Left ventricle myocardium superior (tissue), 1 donor: ENCODE measurements around the gene OSBPL7. TPM values are rescaled to one million over a fixed set of nuclear protein-coding genes. Genes with fewer than 3 reads are reported as not detected.

Experiments
- ATAC-seq: fragments of 200-7000 bp; cut with Tn5 transposase; one replicate; pipeline ENCODE4 v1.9.1; 2020; ENCODE audit warnings: mild to moderate bottlenecking, moderate library complexity
- DNase-seq: peaks from one replicate; pipeline ENCODE4 v3.0.0-alpha.2; 2020
- intact Hi-C: fragments of 100-400 bp; cut with micrococcal nuclease; formaldehyde crosslinking; loops from one replicate; pipeline ENCODE4 v1.11.0; 2022
- total RNA-seq: library from RNA; stranded (reverse); fragmentation: NEBNext Ultra II Directional; extraction: Animal tissue kit (Norgen Biotek cat#: 25700); gene quantifications from one replicate; pipeline ENCODE4 v1.2.1, GENCODE V29; 2021
- donor health status: DM: no; HTN: yes; CAD: no; lungs with severe emphysema.

The OSBPL7 gene
- total RNA-seq, 1 donor from 2014 or later, result 4.0 TPM

DNA sequence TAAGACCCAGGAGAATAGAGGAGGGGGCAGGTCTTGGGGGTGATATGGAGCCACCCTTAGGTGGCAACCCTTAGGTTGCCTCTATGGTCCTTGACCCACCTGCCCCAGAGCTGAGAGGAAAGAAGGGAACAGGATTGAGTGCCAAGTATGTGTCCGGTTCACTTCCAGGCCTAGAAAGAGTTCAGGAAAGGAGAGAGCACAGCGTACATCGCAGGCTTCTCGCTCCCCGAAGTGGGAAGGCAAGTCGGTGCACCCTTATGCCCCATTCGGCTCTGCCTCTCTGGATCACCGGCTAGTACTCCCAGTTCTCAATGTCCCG, 28.7 kb upstream of the OSBPL7 start:
- intact Hi-C loops, result no loop called here
- ATAC-seq, result peak; percentile 7
- no peak for DNase-seq

DNA sequence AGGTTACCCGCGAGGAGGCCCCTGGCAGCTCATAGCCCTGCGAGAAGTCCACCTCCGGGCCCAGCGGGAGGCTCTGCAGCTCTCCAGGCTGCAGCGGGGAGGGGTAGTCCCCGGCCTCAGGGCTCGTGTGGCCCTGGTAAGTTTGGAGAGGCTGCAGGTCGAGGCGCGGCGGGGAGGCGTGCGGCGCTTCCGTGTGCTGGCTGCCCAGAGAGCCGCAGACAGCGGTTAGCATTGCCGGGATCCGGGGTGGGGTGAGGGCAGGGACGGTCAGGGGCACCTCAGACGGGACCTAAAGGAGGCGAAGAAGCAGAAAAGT, 26.6 kb upstream of the OSBPL7 start:
- DNase-seq (no peak), ATAC-seq (no peak)
- intact Hi-C loops, result no loop called here

DNA sequence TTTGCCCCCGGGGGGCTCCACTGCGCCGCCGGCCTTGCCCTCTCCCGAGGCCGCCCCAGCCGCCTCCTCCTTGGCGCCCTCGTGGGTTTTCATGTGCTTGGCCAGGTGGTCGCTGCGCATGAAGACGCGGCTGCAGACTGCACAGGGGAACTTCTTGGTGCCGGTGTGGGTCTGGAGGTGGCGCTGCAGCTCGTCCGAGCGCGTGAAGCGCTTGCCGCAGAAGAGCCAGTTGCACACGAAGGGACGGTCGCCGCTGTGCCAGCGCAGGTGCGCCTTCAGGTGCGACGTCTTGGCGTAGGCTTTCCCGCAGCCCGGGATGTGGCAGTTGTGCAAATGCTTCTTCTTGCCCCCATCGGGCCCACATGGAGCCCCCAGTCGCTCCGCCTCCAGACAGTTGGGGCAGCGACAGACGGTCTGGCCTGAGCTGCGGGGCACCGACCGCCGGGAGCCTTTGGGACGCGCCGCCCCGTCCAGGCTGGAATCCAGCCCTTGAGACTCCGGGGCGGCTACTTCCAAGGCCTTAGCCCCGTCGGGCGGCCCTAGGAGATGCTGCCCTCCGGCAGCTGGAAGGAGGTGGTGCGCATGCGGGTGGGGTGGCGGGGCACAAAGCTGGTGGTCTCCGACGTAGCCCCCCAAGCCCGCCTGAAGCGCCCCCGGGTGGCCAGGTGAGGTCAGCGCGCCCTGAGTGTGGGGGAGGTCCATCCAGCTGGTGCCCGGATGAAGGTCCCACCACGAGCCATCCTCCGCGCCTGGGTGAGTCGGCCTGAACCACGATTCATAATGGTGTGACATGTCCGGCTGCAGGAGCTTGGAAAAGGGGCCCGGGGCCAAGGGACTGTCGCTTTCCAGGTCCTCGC, 26.0 kb upstream of the OSBPL7 start:
- no peak for DNase-seq
- ATAC-seq, result no peak
- intact Hi-C loops, result no loop called here

DNA sequence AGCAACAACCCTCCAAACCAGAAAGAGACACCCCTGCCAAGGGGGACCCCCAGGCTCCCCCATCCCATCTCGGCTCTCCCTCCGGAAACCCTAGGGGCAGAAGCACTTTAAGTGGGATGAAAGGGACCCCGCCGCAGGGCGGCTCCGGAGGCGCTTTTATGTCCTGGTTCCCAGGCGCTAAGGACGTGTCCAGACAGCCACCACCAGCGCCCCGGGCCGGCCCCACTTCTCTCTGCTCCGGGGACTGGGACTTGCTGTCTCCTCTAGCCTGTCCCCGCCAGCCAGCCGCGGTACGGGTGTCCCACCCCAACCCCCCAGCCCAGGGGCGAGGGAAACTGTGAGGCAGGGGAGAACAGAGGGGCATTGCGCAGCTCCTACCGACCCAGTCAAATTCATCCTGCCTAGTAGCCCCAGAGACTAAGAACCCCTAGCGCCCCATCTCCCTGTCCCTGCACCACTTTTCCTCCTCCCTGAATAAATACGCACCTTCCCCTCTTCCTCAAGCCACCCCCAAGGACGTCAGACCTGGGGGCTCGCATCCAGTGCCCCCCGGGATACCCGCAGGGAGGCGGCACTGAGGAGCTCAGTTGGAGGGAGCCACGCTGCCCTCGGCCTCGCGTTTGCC, 25.2 kb upstream of the OSBPL7 start:
- DNase-seq (no peak), ATAC-seq (no peak)
- intact Hi-C loops, result no loop called here

DNA sequence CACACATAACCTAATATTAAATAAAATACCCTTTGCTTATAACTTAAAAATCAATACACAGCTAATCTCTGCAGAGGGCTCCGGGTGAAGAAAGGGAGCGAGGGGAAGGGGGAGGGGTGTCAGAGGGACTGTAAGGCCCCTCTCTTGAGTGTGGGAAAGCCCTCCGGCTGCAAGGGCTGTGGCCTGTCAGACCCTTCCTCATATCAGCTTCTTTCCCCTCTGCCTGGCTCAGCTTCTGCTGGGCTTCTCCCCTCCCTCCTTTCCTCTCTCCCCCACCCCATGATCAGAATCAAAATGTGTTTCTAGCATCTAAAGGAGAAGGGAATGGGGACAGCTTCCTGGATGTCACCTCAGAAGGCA, 24.1 kb upstream of the OSBPL7 start:
- DNase-seq (no peak), ATAC-seq (no peak)
- intact Hi-C loops, result no loop called here

DNA sequence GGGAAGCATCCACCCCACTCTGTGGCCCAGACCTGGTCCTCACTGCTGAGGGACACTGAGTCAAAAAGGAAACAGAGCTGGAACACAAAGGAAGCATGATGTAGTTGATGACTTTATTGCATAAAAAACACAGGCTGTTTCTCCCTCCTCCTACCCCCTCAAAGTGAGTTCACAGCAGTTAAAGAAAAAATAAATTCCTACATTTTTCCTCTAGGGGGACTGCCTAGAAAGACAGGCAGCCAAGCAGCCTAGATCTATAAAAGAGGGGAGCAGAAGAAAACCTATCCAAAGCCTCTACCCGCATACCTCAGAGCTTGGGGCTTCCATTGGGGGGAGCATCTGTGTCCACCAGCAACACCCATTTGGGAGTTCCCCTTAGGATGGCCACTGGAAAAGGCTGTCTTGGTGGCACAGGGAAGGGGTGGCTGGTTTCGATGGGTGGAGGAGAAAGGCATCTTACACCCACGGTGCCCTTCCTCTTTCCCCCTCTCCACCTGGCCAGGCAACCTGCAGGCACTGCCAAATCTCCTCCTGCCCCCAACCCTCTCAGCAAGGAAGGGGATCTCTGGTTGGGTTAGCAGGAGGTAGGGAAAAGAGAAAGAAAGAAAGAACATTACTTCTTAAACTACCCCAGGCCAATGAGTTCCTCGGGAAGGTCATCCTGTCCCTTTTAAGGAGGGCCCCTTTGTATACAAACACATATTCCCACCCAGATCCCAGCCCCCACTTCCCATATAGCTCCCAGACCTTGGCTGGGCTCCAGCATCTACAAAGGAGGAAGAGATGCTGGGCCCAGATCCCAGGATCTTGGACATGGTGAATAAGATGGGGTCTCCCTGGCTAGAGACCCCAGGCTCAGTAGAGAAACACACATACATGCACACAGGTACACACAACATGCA, 23.5 kb upstream of the OSBPL7 start:
- ATAC-seq (no peak), DNase-seq (no peak)
- intact Hi-C loops, result no loop called here

DNA sequence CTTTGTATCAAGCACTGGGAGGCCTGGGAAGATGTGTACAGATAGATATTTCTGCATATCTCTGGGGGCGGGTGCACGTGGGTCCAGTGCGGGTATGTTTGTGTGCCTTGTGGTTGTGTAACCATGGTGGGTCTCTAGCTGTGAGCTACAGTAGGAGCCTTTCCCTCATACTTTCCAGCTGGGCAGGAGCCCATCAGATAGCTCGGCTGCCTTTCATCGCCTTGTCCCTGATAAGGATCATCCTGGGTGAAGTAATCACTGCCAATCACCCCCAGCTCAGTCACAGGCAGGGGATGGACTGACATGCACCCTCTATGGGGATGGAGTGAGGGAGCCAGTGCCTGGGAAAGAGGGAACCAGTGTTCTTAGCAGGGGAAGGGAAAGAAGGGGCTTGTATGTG, 22.6 kb upstream of the OSBPL7 start:
- DNase-seq, result no peak
- no peak for ATAC-seq
- intact Hi-C loops, result no loop called here

DNA sequence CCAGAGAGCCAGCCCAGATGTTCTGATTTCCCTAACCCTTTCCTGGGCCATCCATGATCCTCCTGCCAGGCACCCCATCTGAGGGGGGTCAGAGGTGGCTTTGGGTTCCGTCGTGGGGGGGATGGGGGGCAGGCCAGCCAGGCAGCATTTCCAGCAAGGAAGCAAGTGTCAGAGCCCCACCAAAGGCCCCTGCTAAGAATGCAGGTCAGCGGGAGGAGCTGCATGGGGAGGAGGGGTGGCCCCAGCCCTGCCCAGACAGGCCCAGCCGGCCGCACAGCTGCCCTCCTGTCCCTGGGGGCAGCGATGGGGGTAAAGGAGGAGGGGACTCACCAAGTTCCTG, 21.8 kb upstream of the OSBPL7 start:
- ATAC-seq (no peak), DNase-seq (no peak)
- intact Hi-C loops, result loop anchor here (2.0 kb wide), 1 partner anchor 47 kb away; no protein-coding TSS in a partner anchor

DNA sequence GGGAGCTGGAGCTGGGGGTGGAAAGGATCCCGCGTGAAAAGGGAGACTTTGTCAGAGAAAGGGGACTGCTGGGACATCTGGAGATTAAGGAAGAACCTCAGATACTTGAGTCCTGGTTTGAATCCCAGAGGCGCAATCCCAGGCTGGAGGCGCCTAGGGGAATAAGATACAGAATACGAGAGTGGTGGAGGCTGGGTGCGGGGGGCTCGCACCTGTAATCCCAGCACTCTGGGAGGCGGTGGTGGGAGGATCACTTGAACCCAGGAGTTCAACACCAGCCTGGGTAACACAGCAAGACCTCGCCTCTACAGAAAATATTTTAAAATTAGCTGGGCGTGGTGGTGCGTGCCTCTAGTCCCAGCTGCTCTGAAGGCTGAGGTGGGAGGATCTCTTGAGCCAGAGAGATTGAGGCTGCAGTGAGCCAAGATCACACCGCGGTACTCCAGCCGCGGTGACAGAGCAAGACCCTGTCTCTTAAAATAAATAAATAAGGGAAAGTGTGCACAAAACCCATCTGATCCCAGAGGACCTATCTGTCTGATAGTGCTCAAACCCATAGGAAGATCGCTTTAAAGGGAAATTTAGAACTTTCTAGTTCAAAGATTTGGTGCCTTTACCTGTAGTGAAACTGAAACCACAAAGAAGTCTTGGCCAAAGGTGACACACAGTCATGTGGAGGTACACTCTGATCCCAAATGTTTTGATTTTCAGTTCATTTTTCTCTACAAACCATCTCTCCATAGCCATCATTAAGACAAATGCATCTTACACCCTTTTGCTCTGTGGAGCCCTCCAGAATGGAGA, 20.1 kb upstream of the OSBPL7 start:
- ATAC-seq (no peak), DNase-seq (no peak)
- intact Hi-C loops, result loop anchor here (2.0 kb wide), 1 partner anchor 49 kb away; no protein-coding TSS in a partner anchor

DNA sequence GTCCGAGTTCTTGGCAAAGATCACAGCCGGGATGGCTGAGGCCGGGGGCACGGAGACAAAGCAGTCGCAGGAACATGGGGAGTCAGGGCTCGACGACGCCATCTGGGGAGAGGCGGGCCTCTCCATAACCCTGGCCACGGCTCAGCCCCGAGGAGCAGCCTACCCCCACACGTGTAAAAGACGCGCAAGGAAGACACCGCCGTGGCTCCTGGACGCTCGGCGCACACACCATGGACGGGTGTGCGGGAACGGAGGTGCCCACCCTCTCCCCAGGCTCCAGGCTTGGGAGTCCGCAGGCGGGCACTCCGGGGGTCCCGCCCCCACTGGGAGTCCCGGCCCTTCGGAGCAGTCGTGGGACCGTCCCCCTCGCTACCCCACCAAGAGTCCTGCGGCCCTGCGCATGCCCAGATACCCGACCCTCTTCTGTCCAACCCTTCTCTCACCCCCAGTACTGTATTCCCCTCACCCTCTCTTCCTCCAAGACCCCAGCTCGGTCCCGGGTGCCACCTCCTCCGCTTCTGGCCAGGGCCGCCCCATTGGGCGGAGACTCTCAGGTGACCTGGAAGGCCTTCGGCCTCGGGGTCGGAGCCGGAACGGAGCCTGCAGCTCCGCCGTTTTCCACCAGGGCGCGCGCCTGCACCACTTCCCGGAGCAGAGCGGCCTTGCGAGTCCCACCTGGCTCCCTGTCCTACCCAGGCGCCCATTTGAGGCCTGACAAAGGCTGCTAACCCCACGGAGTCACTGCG, 19.3 kb upstream of the OSBPL7 start, which contains the start of gene SCRN2:
Gene SCRN2, minus strand, starts transcription at position 532 of the 746 bp plus-strand sequence. Its CDS starts 430 bp downstream, at position 102.
- intact Hi-C loops, result no loop called here
- ATAC-seq (peak; percentile 95), DNase-seq (peak; percentile 95)

DNA sequence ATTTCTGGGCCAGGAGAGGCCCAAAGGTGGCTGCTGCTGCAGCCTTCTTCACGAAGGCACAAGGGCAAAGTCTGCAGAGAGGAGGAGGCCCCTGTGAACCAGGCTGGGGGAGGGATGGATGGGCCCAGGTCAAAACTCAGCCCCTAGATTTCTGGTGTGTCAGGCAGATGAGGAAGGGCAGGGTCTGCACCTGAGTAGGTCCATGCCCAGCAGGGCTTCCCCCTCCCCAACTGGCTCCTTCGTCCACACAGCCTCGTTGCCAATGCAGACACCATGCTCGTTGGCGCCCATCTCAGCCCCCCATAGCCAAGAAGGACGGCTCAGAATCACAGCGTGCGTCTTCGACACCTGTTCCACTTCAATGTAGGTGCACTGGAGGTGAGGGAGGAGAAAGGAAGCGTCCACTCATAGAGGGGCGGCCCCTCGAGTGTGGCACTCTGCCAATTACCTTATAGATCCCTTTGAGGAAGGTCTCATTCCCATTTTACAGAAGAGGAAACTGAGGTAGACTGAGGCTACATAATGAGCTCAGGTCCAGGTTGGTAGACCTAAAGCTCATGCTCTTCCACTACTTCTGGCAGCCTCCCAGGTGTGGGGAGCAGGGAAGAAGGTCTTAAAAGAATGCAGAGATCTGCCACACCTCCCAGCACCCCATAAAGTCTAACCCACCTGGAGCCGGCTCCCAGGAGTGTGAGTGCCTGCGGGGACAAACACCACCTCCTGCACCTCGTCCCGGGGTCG, 18.6 kb upstream of the OSBPL7 start:
- intact Hi-C loops, result no loop called here
- ATAC-seq (no peak), DNase-seq (no peak)

DNA sequence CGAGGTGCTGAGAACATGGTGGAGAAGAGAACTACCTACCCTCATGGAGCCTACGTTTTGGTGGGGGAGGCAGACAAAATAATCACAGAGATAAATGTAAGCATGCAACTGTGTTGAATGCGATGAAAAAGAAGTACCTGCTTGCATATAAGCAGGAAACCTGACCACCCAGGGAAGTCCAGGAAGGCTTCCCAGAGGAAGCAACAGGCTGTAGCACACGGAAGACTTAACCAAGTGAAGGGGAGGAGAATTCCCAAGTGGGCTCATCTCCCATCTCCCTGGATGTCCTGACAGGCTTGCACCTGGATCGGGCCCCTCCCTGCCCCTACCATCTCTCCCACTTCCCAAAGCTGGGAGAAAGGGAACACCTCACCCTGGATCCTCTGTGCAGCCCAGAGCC, 17.5 kb upstream of the OSBPL7 start:
- intact Hi-C loops, result no loop called here
- no peak for ATAC-seq

DNA sequence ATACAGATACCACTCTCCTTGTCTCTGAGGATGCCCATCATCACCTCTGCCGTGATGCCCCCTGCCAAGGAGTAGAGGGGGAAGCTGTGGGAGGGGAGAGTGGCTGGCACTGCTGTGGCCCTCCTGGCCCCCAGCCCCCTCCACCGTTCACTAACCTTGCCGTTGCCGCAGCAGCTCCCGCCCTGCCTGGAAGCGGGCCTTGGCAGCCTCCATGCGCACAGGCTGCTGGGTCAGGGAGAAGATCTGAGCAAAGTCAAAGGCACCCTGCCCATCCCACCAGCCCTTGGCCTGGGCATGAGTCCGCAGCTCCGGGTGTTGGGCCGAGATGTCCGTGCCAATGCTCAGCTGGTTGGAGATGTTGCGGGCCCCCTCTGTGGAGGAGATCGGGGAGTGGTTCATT, 17.0 kb upstream of the OSBPL7 start:
- DNase-seq, result no peak

More for the DNA sequence above, 17.5 kb upstream of the OSBPL7 start:
- no peak for DNase-seq

DNA sequence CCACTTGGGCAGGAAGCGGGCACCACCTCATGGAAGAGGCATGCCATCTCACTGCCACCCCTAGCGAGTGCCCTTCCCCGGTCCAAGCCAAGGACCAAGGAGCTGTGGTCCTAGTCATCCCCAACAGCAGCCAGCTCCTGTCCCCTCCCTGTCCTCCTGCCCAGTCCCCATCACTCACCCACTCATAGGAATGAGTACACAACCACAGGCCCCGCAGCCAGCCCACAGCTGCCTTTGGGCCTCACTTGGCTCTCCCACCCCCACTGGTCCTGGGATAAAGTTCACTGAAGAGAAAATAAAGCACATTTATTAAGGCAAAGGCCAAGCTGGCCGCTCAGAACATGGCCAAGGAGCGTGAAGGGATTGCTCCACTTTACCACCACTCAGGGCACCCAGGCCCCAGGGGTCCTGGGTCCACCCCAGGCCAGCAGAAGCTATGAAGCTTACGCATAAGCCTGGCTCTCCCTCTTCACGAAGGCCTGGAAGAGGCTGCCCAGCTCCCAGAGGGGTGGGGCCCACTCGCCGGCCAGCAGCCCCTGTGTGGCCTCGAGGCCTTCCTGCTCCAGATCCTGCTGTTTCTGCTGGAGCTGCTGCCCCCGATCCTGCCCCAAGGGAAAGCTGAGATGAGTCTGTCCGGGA, 15.9 kb upstream of the OSBPL7 start:
- no peak for ATAC-seq
- peak; percentile 41 for DNase-seq
- intact Hi-C loops, result no loop called here

More for the DNA sequence above, 17.0 kb upstream of the OSBPL7 start:
- intact Hi-C loops, result no loop called here
- ATAC-seq, result no peak

DNA sequence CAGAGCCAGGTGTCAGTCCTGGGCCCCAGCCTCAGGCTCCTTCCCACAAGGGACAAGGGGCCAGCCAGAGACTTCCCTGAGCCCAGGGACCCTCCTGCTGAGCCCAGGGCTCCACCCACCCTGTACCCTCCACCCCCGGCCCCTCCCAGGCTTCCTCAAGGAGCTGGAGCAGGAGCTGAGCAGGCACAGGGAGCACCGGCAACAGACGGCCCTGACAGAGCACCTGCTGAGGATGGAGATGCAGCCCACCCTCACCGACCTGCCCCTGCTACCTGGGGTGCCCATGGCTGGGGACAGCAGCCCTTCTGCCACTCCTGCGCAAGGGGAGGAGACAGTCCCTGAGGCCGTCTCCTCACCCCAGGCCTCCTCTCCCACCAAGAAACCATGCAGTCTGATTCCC, 15.0 kb upstream of the OSBPL7 start:
- no peak for ATAC-seq
- intact Hi-C loops, result no loop called here
- no peak for DNase-seq

DNA sequence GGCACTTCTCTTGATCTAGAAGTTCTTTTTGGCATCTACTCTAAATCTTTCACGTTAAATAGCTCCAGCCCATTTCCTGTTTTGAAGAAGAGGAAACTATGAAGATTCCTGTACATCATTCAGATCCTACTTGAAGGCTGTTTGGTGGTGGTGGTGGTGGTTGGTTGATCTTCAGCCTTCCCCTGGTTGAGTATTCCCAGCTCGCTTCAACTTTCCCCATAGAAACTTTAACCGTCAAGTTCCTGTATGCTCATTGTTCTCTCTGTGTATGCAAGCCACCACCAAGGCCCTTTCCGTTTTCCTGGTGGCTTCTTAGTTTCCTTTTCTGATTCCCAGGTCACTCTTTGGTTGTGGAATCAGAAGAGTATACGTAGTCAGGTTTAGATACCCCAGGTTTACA, 13.2 kb upstream of the OSBPL7 start:
- ATAC-seq, result no peak
- no peak for DNase-seq
- intact Hi-C loops, result no loop called here

DNA sequence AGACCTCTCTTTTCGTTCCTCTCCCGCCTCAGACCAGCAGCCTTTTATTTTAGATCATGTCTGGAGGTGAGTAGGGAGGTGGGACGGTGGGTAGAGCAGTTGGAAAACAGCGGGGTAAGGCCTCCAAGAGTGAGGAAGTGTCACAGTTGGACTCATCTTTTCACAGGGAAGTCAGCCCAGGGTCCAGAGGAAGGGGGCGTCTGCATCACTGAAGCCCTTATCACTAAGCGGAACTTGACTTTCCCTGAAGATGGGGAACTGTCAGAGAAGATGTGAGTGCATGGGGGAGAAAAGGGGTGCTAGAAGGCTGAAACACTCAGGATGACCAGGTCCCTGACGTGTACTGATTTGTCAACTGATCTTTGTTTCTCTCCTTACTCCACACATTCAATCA, 10.3 kb upstream of the OSBPL7 start:
- peak; percentile 10 for ATAC-seq
- intact Hi-C loops, result no loop called here

More for the DNA sequence above, 10.3 kb upstream of the OSBPL7 start:
- DNase-seq, result no peak
